ENCODE measurements around the gene FSTL4. TPM values are rescaled to one million over a fixed set of nuclear protein-coding genes. Genes with fewer than 3 reads are reported as not detected.

The FSTL4 gene
- total and polyA plus RNA-seq, 2 of the 4 experiments (the other 2 are of a cell fraction): 0.18 TPM; not detected in 1

DNA sequence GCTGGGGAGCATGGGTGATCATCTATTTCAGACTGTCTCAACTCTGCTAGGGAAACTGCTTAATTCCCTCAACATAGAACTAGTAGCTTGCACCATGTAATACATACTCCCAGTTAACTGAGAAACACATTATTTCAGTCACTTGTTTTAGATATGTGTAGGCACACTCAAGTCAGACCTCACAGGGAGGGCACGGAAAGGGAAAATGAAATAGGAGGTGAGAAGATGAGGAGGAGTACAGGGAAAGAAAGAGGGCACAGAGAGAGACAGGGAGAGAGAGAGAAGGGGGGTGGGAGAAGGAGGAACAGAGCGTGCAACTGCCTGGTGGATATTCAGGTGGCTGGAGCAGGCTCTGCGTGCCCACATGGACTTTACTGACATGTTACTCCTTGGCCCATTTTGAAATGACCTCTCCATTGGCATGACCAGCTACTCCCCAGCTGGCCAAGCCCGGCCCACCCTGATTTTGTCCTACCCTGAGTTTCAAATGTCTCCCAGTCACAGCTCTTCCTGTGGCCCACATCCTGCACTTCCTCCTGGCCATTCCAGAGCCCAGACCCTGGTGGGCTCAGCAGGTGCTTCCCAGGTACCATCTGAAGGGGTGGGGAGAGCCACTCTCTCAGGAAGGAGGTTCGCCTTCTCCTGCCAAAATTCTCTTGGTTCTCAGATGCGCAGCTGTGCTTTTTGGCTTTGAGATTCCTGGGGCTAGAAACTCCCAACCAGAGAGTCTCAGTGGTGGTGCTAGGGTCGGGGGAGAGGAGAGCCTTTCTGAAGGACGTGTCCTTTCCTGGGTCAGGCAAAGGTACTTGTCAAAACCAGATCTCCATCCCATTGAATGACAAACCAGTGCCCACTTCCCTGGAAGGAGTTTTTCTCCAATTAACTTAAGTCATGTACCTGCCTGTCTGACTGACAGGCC lies 229.4 kb downstream of the FSTL4 start:
- no peak overlapping the region for H4K5ac ChIP-seq (ENCODE audit: low read depth, low read length)
- H3K14ac ChIP-seq (replicated peaks; ENCODE audit: low read depth, low read length): no peak overlapping the region
- ChIA-PET CTCF (no interaction called here), POLR2A (ENCODE audit: unreplicated experiment) (no interaction called here)
- H3K4me1 ChIP-seq (ENCODE audit: control insufficient read depth, insufficient read depth, low read length): no peaks in the 10 kb centered on the region
- H2AFZ ChIP-seq (replicated peaks; ENCODE audit: low read length, poor library complexity): no peak overlapping the region
- H3K9ac ChIP-seq (ENCODE audit: low read depth, low read length): no peak overlapping the region
- H2AK9ac ChIP-seq (replicated peaks; ENCODE audit: low read depth, low read length, poor library complexity): no peak overlapping the region
- H4K20me1 ChIP-seq (ENCODE audit: insufficient read depth, low read length): no peaks in the 10 kb centered on the region
- H3K9me3 ChIP-seq (ENCODE audit: control insufficient read depth, insufficient read depth, low read length): no peaks in the 10 kb centered on the region
- no peak overlapping the region for H2AK5ac ChIP-seq (ENCODE audit: low read depth, low read length)
- no peak overlapping the region for H3K18ac ChIP-seq (ENCODE audit: low read depth, low read length)
- intact Hi-C loops (cut with micrococcal nuclease) (no loop called here), dilution Hi-C loops (cut with HindIII; ENCODE audit: low sequenced_read_pairs, unreplicated experiment) (no loop called here), in situ Hi-C loops (cut with MboI; ENCODE audit: low sequenced_read_pairs) (no loop called here)
- no peak overlapping the region for H4K91ac ChIP-seq (ENCODE audit: insufficient read depth, low read depth, low read length)
- H3K9me1 ChIP-seq (ENCODE audit: insufficient read depth, low read length): no peaks in the 10 kb centered on the region
- BruUV-seq (replicated peaks): no TSS peak
- ATAC-seq (ENCODE audit: low read depth) (no peak), DNase-seq (no peak)
- no peak overlapping the region for H3K4me3 ChIP-seq (ENCODE audit: insufficient read depth, low read depth, low read length)
- H3K56ac ChIP-seq (ENCODE audit: extremely low read depth, insufficient read depth, low read length): no peak overlapping the region
- H3K27ac ChIP-seq (ENCODE audit: insufficient read depth, low read length): no peak overlapping the region
- no peak overlapping the region for H4K8ac ChIP-seq (ENCODE audit: low read depth in 2 of 2, low read length in 2 of 2)
- no peaks in the 10 kb centered on the region for H3K79me1 ChIP-seq (ENCODE audit: low read depth in 1 of 2, low read length in 2 of 2)
- H2BK5ac ChIP-seq (ENCODE audit: low read depth, low read length, poor library complexity, severe bottlenecking): no peak overlapping the region
- peaks cover 7% of the 10 kb centered on the region for H3K27me3 ChIP-seq (ENCODE audit: control insufficient read depth, insufficient read depth, low read length)
- H2BK120ac ChIP-seq (ENCODE audit: low read depth, low read length): no peak overlapping the region
- H3K4me2 ChIP-seq (ENCODE audit: low read depth, low read length): no peak overlapping the region
- no peak overlapping the region for H2BK15ac ChIP-seq (ENCODE audit: low read depth, low read length)
- H2BK20ac ChIP-seq (ENCODE audit: low read depth, low read length): no peak overlapping the region
- no CpG with 5 or more reads among the region's 8 CpGs for WGBS, 2 experiments (ENCODE audit: extremely low coverage in 2 of 2, insufficient read length in 1 of 2)
- no peaks in the 10 kb centered on the region for H3K36me3 ChIP-seq (ENCODE audit: control insufficient read depth, insufficient read depth, low read length)
- H3K4ac ChIP-seq (ENCODE audit: low read depth, low read length): no peak overlapping the region
- H3K23ac ChIP-seq (ENCODE audit: low read depth, low read length): no peak overlapping the region
- TF ChIP-seq ELK1 (IDR thresholded peaks at IDR 0.05; ENCODE audit: borderline replicate concordance, low read depth, low read length) (no peak), RFX5 (IDR thresholded peaks at IDR 0.05; ENCODE audit: low read depth, low read length) (no peak), MXI1 (IDR thresholded peaks at IDR 0.05; ENCODE audit: borderline replicate concordance, low read depth, low read length) (no peak), CHD1 (IDR thresholded peaks at IDR 0.05; ENCODE audit: low read depth, low read length) (no peak), POLR2A (IDR thresholded peaks at IDR 0.05; ENCODE audit: low read depth, low read length) (no peak), USF2 (IDR thresholded peaks at IDR 0.05; ENCODE audit: low read depth, low read length) (no peak), RCOR1 (IDR thresholded peaks at IDR 0.05; ENCODE audit: insufficient replicate concordance, low read length) (no peak), SMC3 (IDR thresholded peaks at IDR 0.05; ENCODE audit: low read depth, low read length) (no peak), RAD21 (IDR thresholded peaks at IDR 0.05; ENCODE audit: low read length) (no peak), NFE2L2 (IDR thresholded peaks at IDR 0.05; ENCODE audit: low read depth, low read length) (no peak), MAFK (IDR thresholded peaks at IDR 0.05; ENCODE audit: low read depth, low read length) (no peak), MAZ (IDR thresholded peaks at IDR 0.05; ENCODE audit: borderline replicate concordance, low read depth, low read length) (no peak), CEBPB (IDR thresholded peaks at IDR 0.05; ENCODE audit: low read depth, low read length) (no peak), FOS (IDR thresholded peaks at IDR 0.05; ENCODE audit: low read depth, low read length) (no peak)
- TF ChIP-seq, protein P1, sequence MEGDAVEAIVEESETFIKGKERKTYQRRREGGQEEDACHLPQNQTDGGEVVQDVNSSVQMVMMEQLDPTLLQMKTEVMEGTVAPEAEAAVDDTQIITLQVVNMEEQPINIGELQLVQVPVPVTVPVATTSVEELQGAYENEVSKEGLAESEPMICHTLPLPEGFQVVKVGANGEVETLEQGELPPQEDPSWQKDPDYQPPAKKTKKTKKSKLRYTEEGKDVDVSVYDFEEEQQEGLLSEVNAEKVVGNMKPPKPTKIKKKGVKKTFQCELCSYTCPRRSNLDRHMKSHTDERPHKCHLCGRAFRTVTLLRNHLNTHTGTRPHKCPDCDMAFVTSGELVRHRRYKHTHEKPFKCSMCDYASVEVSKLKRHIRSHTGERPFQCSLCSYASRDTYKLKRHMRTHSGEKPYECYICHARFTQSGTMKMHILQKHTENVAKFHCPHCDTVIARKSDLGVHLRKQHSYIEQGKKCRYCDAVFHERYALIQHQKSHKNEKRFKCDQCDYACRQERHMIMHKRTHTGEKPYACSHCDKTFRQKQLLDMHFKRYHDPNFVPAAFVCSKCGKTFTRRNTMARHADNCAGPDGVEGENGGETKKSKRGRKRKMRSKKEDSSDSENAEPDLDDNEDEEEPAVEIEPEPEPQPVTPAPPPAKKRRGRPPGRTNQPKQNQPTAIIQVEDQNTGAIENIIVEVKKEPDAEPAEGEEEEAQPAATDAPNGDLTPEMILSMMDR (conservative IDR thresholded peaks at IDR 0.05; ENCODE audit: low read depth, low read length): no peak

Measured in IMR-90 (cell line).